ENCODE measurements around the gene FOXD2.

The FOXD2 gene

GRCh38 chr1:47465605-47466004 is 27.8 kb downstream of the FOXD2 start:
- no peak for TF ChIP-seq CTCF (IDR thresholded peaks at IDR 0.05; ENCODE audit: control insufficient read depth, extremely low read depth, insufficient read depth)
- no peak overlapping the region for H3K4me3 ChIP-seq (ENCODE audit: low read depth, low read length)
- DNase-seq (ENCODE audit: low read depth), result peak; percentile 37

- no peak overlapping the region for H3K4me3 ChIP-seq (ENCODE audit: low read depth, low read length)
- no peak for TF ChIP-seq CTCF (IDR thresholded peaks at IDR 0.05; ENCODE audit: control insufficient read depth, extremely low read depth, insufficient read depth)
- no peak for DNase-seq (ENCODE audit: low read depth)
Observed at GRCh38 chr1:47468709-47469389, 31.0 kb downstream of the FOXD2 start.

- no peak overlapping the region for H3K4me3 ChIP-seq (ENCODE audit: low read depth, low read length)
- TF ChIP-seq CTCF (IDR thresholded peaks at IDR 0.05; ENCODE audit: control insufficient read depth, extremely low read depth, insufficient read depth), result no peak
- no peak for DNase-seq (ENCODE audit: low read depth)
Observed at GRCh38 chr1:47469390-47469759, 31.5 kb downstream of the FOXD2 start.

- DNase-seq (ENCODE audit: low read depth), result no peak
Observed at GRCh38 chr1:47469910-47470309, 32.1 kb downstream of the FOXD2 start.

GRCh38 chr1:47471163-47471562 is 33.3 kb downstream of the FOXD2 start:
- TF ChIP-seq CTCF (IDR thresholded peaks at IDR 0.05; ENCODE audit: control insufficient read depth, extremely low read depth, insufficient read depth), result no peak
- no peak for DNase-seq (ENCODE audit: low read depth)
- H3K4me3 ChIP-seq (ENCODE audit: low read depth, low read length), result no peak overlapping the region

More at GRCh38 chr1:47469910-47470309, 32.1 kb downstream of the FOXD2 start:
- TF ChIP-seq CTCF (IDR thresholded peaks at IDR 0.05; ENCODE audit: control insufficient read depth, extremely low read depth, insufficient read depth), result no peak
- no peak overlapping the region for H3K4me3 ChIP-seq (ENCODE audit: low read depth, low read length)

GRCh38 chr1:47474278-47475193 is 36.7 kb downstream of the FOXD2 start:
- no peak overlapping the region for H3K4me3 ChIP-seq (ENCODE audit: low read depth, low read length)
- no peak for DNase-seq (ENCODE audit: low read depth)
- TF ChIP-seq CTCF (IDR thresholded peaks at IDR 0.05; ENCODE audit: control insufficient read depth, extremely low read depth, insufficient read depth), result no peak
